Measurements from ENCODE around the gene GPR84. TPM values are rescaled to one million over a fixed set of nuclear protein-coding genes. Genes with fewer than 3 reads are reported as not detected.

Gene GPR84
- total RNA-seq, result 0.05 TPM in 1 of 2 replicates, not detected in the other

GRCh38 chr12:54364413-54364812, at the start of gene GPR84:
TSS of gene GPR84 (minus strand) at chr12:54364486. CDS start at chr12:54363851, 635 bp downstream.

GRCh38 chr12:54384591-54385041, 20.3 kb upstream of the GPR84 start, which contains the start of gene ZNF385A:
TSS of gene ZNF385A (minus strand) at chr12:54384733. CDS start at chr12:54384514, 219 bp downstream.

GRCh38 chr12:54324617-54325441, 39.5 kb downstream of the GPR84 start, which contains the start of gene COPZ1:
TSS of gene COPZ1 (plus strand) at chr12:54325131. CDS start at chr12:54325164, 33 bp downstream.

Other genes starting within 250 kb of the GPR84 start
- 21.7 and 31.8 TPM in 2 replicates for gene SMUG1, start 175.5 kb downstream of the GPR84 start, total RNA-seq
- 26.7 and 60.2 TPM in 2 replicates for gene CBX5, start 84.4 kb downstream of the GPR84 start, total RNA-seq
- 214 and 225 TPM in 2 replicates for gene HNRNPA1, start 83.8 kb downstream of the GPR84 start, total RNA-seq
- gene NFE2, start 63.5 kb downstream of the GPR84 start, total RNA-seq, result not detected in 2 replicates
- gene COPZ1, start 39.4 kb downstream of the GPR84 start, total RNA-seq, result 165 and 197 TPM in 2 replicates
- 1.5 and 2.6 TPM in 2 replicates for gene ZNF385A, start 20.2 kb upstream of the GPR84 start, total RNA-seq
- gene ITGA5, start 54.8 kb upstream of the GPR84 start, total RNA-seq, result 496 and 868 TPM in 2 replicates
- gene GTSF1, start 109.1 kb upstream of the GPR84 start, total RNA-seq, result not detected in 2 replicates
- gene NCKAP1L, start 133.3 kb upstream of the GPR84 start, total RNA-seq, result not detected in 2 replicates
- not detected in 2 replicates for gene PDE1B, start 185.1 kb upstream of the GPR84 start, total RNA-seq
- gene PPP1R1A, start 224.2 kb upstream of the GPR84 start, total RNA-seq, result not detected in 2 replicates